CD4-positive, alpha-beta T cell treated with Interferon alpha-2 for 1 hour (primary cell): ENCODE measurements around the gene STMN3.

Experiments
- DNase-seq, 2 donors: peaks; one replicate each; pipeline ENCODE4 v3.0.0-alpha.2; 2020 to 2022

STMN3 gene

DNA sequence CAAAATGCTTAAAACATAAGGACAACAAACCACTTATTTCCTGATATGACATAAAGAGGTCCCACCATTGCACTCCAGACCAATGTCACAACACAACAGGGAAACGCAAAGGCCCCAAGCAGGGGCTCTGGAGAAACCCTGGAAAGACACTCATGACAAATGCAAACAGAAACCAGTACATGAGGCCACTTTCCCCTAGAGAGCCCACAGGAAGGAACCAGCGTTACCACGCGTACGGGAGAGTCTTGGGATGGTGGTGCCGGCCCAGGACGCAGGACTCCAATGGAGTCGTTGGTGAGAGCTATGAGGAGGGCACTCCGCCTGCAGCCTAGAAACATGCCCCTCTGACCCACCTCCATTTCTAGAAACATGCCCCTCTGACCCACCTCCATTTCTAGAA is 46.5 kb downstream of the STMN3 start:
- DNase-seq: no peak

DNA sequence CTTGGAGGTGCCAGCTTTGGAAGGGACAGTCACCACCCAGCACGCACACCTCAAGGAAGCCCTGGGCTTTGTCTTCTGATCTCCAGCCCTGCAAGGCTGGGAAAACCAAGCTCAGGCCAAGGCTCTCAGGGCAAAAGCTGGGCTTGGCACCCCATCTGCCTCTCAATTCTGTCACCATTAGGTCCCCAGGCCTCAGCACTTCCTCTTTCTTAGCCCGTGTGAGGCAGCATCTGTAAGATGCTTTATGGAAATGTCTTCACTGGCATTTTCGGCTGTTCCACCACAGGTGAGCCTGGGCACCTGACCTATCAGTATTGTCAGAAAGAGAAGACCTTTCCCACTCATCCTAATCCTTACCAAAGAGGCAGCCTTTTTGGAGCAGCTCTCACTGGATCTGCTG is 50.9 kb downstream of the STMN3 start:
- DNase-seq: no peak

DNA sequence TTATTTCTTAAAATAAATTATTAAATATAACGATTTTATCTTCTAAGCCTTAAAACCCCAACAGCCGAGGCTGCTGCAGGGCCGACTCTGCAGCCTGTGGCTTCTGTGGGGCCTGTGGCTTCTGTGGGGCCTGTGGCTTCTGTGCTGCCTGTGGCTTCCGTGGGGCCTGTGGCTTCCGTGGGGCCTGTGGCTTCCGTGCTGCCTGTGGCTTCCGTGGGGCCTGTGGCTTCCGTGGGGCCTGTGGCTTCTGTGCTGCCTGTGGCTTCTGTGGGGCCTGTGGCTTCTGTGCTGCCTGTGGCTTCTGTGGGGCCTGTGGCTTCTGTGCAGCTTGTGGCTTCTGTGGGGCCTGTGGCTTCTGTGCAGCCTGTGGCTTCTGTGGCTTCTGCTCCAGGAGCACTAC is 51.5 kb downstream of the STMN3 start:
- peak; percentile 37 to 69 for DNase-seq

DNA sequence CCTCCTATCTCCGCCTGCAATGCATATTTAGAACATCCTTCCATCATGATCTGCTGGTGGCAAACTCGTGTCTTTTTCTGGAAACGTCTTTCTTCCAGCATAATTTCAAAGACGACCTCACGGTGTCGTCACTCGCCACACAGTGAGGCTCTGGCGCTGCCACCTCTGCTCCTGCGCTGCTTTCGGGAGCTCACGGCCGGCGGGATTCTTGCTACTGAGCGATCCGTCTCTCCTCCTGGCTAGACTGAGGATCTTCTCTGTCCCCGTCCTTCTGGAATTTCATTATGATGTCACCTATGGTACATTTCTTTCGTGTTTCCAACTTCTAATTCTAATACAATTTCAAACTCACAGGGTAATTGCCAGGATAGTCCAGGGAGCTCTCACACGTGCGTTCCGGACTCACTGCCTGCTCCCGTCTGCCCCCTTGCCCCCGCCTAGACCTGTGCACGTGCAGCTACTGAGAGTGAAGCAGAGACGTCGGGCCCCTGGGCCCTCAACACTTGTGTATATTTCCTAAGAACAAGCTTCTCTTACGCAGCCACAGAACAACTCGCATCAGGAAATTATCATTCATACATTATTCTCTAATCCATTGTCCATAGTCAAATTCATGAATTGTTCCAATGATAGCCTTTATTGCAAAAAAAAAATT is 53.7 kb downstream of the STMN3 start:
- DNase-seq: no peak

DNA sequence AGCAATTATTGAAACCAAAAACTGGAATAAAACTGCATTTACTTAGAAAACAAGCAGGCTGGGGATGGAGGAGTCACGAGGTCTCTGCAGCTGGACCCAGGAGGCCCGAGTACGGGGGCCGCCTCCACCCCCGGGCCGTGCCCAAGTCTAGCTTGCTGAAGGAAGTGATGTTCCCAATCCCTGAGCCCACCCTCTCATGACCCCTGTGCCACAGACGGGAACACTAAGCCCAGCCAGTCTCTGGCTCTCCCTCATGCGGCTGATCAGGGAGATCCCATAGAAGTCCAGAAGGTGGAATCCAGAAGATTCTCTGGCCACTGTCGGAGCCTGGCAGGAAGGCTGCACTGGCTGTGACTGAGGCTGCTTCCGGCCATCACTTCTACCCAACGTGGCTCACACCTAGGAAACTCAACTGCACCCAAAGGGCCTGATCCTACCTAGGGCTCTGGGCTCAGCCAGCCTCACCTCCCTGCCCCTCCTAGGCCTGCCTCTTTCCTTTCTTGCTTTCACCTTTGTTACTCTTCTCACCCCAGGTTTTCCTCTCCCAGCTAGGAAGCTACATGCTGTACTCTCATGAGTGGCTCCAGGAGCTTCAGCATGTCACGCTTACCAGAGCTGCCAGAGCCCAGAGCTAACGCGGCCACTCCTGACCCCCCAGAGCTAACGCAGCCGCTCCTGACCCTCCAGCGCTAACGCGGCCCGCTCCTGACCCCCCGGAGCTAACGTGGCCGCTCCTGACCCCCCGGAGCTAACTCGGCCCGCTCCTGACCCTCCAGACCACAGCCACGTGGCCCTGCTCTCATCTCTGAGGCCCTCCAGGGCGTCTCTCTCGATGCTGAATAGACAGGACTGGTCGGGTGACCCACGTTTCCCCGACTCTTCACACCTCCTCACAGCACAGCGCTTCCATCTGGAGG is 54.5 kb downstream of the STMN3 start:
- DNase-seq: no peak

DNA sequence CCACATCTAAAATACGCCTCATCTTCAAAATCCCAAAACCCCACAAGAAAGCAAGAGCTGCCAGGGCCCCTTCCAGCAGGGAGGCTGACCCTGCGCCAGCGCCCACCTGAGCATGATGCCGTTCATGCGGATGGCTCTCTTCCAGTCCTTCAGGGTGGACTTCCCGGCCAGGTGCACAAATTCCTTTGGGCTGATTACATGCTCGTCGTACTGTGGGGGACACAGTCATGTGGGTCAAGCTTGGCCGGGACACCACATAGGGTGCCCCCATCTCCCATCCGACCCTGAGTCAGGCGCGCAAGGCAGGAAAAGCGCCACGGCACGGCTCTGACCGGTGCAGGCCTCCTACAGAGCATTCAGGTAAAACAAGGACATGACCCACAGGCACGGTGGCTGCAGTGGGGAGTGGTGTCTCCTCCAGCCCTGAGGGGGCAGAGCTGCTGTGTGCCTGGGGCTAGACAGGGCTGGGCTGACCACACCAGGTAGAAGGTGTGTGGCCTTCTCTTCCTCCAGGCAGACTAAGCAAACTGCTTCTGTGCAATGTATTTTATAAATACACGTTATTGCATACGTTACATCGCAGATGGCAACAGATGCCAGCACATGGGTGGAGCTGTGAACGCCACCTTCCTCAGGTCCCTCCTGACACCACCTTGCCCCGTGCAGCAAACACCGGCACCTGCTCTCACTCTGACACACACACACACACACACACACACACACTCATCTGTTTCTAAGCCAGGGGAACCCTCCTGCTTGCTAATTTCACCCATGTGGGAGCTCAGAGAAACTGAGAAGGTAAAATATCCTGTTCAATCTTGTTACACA is 55.4 kb downstream of the STMN3 start:
- DNase-seq: no peak

DNA sequence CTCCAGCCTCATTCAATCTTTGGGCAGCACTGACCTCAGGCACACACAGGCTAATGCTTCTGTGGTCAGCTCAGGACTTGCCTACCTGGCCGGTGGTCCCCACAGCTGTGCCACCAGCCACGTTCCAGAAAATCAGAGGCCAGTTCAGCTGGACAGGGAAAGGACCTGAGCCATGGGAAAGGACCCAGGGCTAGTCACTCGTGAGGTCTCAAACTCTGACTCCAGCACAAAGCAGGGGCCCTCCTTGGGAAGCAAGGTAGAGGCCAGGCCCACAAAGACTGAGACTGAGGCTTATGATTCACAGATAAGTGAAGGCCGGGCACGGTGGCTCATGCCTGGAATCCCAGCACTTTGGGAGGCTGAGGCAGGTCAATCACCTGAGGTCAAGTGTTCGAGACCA is 56.8 kb downstream of the STMN3 start:
- no peak for DNase-seq

DNA sequence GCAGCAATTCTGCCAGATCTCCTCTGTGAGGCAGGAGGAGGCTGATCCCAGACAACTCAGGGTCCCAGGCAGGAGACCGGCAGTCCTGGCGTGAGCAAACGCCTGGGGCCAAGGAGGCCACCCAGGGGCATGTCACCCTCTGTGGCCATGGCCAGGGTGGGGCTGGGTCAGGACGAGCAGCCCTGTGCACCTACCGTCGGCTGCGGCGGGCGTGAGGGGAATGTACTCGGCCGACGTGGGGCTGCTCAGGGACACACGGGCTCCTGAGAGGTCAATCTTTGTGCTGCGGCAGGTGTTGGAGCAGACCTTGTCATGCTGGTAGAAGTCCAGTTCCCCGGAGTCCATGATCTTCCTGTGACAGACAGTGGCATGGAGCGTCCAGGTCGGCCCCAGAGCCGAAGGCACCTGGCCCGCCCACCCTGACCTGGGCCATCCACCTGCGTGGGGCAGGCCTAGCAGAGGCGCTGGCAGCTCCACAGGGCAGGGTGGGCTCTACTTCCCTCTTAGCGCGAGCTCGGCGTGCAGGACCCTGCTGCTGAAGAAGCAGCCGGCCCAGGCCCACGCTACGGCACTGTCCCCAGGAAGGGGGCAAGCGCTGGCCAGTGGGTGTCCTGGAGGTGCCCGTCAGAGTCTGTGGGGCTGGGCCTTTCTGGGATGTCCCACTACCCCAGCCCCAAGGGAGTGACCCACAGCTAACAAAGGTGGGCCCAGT is 57.7 kb downstream of the STMN3 start:
- no peak for DNase-seq

DNA sequence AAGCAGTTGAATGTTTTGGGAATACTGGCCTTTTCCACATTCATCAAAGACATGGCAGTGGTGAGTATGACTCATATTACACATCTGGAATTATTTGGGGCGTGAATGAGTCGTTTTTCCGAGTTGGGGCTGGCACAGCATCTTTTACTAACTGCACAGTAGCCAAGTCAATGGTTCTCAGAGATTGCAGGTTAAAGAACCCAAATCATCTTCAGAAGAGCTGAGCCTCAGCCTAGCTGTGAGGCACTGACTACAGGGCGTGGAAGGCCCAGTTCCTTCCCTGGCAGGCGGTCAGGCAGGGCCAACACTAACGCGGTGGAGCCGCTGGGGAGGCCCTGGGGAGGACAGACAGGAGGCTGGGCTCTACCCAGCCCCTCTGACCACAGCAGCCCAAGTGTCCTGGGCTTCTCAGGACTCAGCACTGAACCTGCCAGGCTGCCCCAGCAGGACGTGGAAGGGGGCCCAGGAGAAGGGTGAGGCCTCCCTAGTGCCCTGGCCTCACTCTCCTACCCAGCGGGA is 59.1 kb downstream of the STMN3 start:
- no peak for DNase-seq

DNA sequence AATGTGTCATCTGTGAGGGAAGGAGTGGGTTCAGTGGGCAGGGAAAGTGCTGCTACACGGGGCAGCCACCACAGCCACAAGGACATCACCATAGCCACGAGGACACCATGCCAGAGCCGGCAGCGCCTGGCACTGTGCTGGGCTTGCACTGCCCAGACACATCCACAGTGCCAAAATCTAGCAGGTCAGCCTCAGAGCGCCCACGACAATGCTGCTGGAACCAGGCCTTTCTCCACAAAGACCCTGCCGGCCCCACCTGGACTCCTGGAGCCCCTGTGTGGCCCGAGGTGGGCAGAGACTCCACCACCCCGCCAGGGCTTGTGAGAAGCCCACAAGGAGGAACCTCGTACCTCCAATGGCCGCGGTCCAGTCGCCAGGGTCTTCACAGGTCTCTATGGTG is 60.6 kb downstream of the STMN3 start:
- no peak for DNase-seq

DNA sequence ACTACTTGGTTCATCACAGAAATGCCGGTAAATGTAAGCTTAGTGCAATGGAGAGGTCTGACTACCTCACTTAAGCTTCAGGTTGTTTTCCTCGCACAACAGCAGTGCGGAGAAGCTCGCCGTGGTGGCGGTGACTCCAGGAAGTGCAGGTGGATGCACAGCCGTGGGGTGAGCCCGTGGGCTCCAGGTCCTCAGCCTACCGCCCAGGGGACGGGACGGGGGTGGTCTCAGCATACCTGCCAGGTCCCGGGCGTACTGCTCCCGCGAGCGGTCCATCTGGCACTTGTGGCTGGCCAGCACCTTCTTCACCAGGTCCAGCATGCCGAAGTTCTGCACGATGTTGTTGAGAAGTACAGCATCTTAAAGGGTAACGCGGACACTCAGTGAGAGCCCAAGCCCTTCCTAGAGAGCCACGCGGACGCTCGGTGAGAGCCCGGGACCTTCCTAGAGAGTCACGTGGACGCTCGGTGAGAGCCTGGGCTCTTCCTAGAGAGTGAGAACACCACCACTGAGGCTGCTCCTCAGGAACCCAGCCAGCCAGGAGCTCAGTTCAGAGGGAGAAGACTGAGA is 61.4 kb downstream of the STMN3 start:
- DNase-seq: no peak

DNA sequence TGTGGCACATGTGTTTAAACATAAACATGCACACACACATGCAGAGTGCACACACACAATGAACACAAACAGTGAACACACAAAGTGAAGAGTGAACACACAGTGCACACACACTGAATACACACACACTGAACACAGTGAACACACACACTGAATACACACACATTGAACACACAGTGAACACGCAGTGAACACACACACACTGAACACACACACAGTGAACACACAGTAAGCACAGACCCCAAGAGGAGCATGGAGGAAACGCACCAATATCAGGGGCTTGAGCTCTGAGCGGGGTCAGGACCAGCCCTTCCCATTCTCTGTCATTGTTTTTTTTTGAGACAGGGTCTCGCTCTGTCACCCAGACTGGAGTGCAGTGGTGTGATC is 62.1 kb downstream of the STMN3 start:
- DNase-seq: no peak

DNA sequence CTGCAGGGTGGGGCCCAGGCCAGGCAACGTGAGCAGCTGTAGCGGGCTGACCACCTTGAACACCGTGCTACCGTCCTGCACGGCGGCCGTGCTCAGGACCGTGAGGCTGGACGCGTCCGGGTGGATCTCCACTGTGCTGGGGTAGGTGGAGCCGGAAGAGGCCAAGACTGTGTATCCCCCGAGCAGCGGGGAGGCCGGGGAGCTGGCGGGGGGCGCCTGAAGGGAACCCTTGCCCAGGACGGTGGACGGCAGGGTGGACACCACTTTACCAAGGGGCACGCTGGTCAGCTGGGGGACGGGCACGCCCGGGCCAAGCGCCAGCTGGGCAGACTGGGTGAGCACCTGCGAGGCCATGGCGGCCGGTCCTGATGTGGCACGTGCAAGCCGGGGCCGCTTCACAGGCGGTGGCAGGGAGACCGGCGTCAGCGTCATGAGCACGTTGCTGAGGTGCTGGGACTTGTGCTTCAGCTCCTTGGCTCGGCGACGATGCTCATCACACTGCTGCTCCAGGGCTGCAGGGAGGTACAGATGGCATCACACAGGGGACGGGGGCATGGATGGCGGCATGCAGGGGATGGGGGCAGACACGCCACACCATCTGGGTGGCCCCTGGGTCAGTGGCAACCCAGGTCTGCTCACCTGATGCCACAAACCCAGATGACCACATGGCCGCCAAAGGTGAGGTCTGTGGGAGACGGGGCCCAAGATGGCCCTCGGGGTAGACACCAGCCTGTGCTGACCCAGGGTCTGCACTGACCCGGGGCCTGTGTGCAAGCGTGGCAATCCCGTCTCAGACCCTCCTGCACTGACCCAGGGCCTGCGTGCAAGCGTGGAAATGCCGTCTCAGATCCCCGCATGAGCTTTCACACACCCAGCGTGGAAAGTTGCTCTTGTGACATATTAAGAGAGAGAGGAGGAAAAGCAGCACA is 62.7 kb downstream of the STMN3 start:
- no peak for DNase-seq
